ENCODE results near the gene ROR2.

ROR2 gene

GRCh38 chr9:91948101-91948596, 1.9 kb downstream of the ROR2 start:
- DNase-seq, result no peak

- no peak for DNase-seq
Observed at GRCh38 chr9:91946653-91947488, 3.2 kb downstream of the ROR2 start.

- DNase-seq, result no peak
Observed at GRCh38 chr9:91946196-91946595, 3.8 kb downstream of the ROR2 start.

- no peak for DNase-seq
Observed at GRCh38 chr9:91945277-91946085, 4.5 kb downstream of the ROR2 start.

- DNase-seq, result no peak
Observed at GRCh38 chr9:91944711-91945110, 5.3 kb downstream of the ROR2 start.

GRCh38 chr9:91943478-91944470, 6.3 kb downstream of the ROR2 start:
- DNase-seq, result no peak

- no peak for DNase-seq
Observed at GRCh38 chr9:91942201-91942600, 7.8 kb downstream of the ROR2 start.

- DNase-seq, result no peak
Observed at GRCh38 chr9:91939978-91940377, 10.1 kb downstream of the ROR2 start.

- DNase-seq, result no peak
Observed at GRCh38 chr9:91937727-91938126, 12.3 kb downstream of the ROR2 start.

- no peak for DNase-seq
Observed at GRCh38 chr9:91937056-91937455, 13.0 kb downstream of the ROR2 start.

GRCh38 chr9:91935805-91936514, 14.1 kb downstream of the ROR2 start:
- DNase-seq, result no peak

- DNase-seq, result no peak
Observed at GRCh38 chr9:91935066-91935749, 14.8 kb downstream of the ROR2 start.

GRCh38 chr9:91934654-91935053, 15.4 kb downstream of the ROR2 start:
- no peak for DNase-seq

GRCh38 chr9:91933556-91934352, 16.3 kb downstream of the ROR2 start:
- no peak for DNase-seq

- no peak for DNase-seq
Observed at GRCh38 chr9:91930475-91930874, 19.6 kb downstream of the ROR2 start.

- DNase-seq, result no peak
Observed at GRCh38 chr9:91929331-91929730, 20.7 kb downstream of the ROR2 start.

- DNase-seq, result no peak
Observed at GRCh38 chr9:91927922-91928510, 22.0 kb downstream of the ROR2 start.

- DNase-seq, result no peak
Observed at GRCh38 chr9:91924090-91924489, 25.9 kb downstream of the ROR2 start.

- DNase-seq, result no peak
Observed at GRCh38 chr9:91923145-91923544, 26.9 kb downstream of the ROR2 start.

GRCh38 chr9:91921371-91921770, 28.7 kb downstream of the ROR2 start:
- no peak for DNase-seq
